HepG2 (cell line): ENCODE data around the gene RPS28. TPM values are rescaled to one million over a fixed set of nuclear protein-coding genes. Genes with fewer than 3 reads are reported as not detected.

ENCODE experiments used
- ATAC-seq: fragments of 200-7000 bp; cut with Tn5 transposase; 3 replicates; pipeline ENCODE4 v1.9.1; 2020; ENCODE audit warnings: mild to moderate bottlenecking, moderate library complexity
- BruUV-seq: library from RNA; stranded (reverse); fragments of 400-500 nt; replicated peaks from 2 replicates; lab custom pipeline; 2021; lab: Mats Ljungman, UMichigan
- CTCF ChIA-PET: fragments of 300-600 bp; formaldehyde crosslinking; extraction: SDS; loops from one replicate; lab custom pipeline; 2021; ENCODE audit warnings: low total read pairs, inconsistent platforms, low intra/inter-chr PET ratio; lab: Yijun Ruan, JAX
- POLR2A ChIA-PET: fragments of 350-600 bp; sonication (Branson Sonifier 250); formaldehyde crosslinking; loops from one replicate; lab custom pipeline; 2020; ENCODE audit warnings: antibody characterized with exemption, inconsistent platforms; lab: Yijun Ruan, JAX
- DNase-seq: peaks from one replicate; pipeline ENCODE4 v3.0.0-alpha.2; 2015; ENCODE audit warnings: low spot score
- FAIRE-seq: peaks from 3 replicates; lab custom pipeline; 2011; peaks lifted over from hg19 to GRCh38; lab: Jason Lieb, UNC
- H2AFZ ChIP-seq: one replicate; pipeline ENCODE4 v1.6.1; 2011; ENCODE audit warnings: low read length, inconsistent platforms
- H3K27ac ChIP-seq: fragments of 300-600 bp; 3 replicates; pipeline ENCODE4 v1.8.0; 2011; ENCODE audit warnings: mixed run types, mild to moderate bottlenecking, mixed read lengths, low read length, inconsistent platforms; ENCODE audit not compliant: insufficient read depth; ENCODE audit errors: extremely low read length
- H3K27me3 ChIP-seq, 2 experiments: fragments of 200-600 bp in 1 of 2; 2 replicates in 1 of 2; 3 replicates in 1 of 2; pipeline versions ENCODE4 v1.6.0 to v1.8.0; 2011; ENCODE audit warnings: low read length in 2 of 2, mild to moderate bottlenecking in 2 of 2, moderate library complexity in 2 of 2, inconsistent platforms in 1 of 2; ENCODE audit not compliant: insufficient read depth in 2 of 2, control insufficient read depth in 1 of 2
- H3K36me3 ChIP-seq, 2 experiments: fragments of 200-600 bp in 1 of 2; replicated peaks in 1 of 2; 2 replicates in 1 of 2; 3 replicates in 1 of 2; pipeline versions ENCODE4 v1.5.1 to v1.8.0; 2011; ENCODE audit warnings: low read length in 2 of 2, inconsistent platforms in 1 of 2; ENCODE audit not compliant: insufficient read depth in 2 of 2, control insufficient read depth in 1 of 2
- H3K4me1 ChIP-seq: 2 replicates; pipeline ENCODE4 v1.5.1; 2012; ENCODE audit warnings: low read length, inconsistent platforms; ENCODE audit not compliant: insufficient read depth
- H3K4me2 ChIP-seq: 2 replicates; pipeline ENCODE4 v1.6.0; 2011; ENCODE audit warnings: low read depth, low read length, inconsistent platforms
- H3K4me3 ChIP-seq, 3 experiments: fragments of 200-600 bp in 1 of 3; sonication (generic), shearing (Covaris generic) in 1 of 3; replicated peaks in 1 of 3; 2 replicates each; pipeline ENCODE4 v1.5.1; 2011 to 2016; ENCODE audit warnings: low read length in 3 of 3, inconsistent platforms in 2 of 3, low read depth in 2 of 3, mild to moderate bottlenecking in 2 of 3, control low read depth in 1 of 3, mixed read lengths in 1 of 3; ENCODE audit not compliant: insufficient read depth in 1 of 3
- H3K79me2 ChIP-seq: one replicate; pipeline ENCODE4 v1.6.1; 2011; ENCODE audit warnings: low read length, inconsistent platforms; ENCODE audit not compliant: insufficient read depth
- H3K9ac ChIP-seq: 2 replicates; pipeline ENCODE4 v1.6.0; 2011; ENCODE audit warnings: mild to moderate bottlenecking, low read depth, low read length, inconsistent platforms; ENCODE audit not compliant: insufficient read depth
- H3K9me3 ChIP-seq: 2 replicates; pipeline ENCODE4 v1.5.1; 2012; ENCODE audit warnings: mild to moderate bottlenecking, low read length
- H4K20me1 ChIP-seq: 2 replicates; pipeline ENCODE4 v1.6.0; 2011; ENCODE audit warnings: inconsistent platforms, mild to moderate bottlenecking, low read length, moderate library complexity; ENCODE audit not compliant: insufficient read depth
- GFI1 ChIP-seq: sonication (generic); formaldehyde crosslinking; IDR thresholded peaks from 2 replicates; pipeline ENCODE4 v1.5.0; 2020; ENCODE audit warnings: missing genetic modification reagents, mild to moderate bottlenecking, borderline replicate concordance
- IKZF1 ChIP-seq: fragments of 450-650 bp; IDR thresholded peaks from 2 replicates; pipeline ENCODE4 v1.7.1; 2016
- JUNB ChIP-seq: sonication (generic); formaldehyde crosslinking; IDR thresholded peaks from 2 replicates; pipeline ENCODE4 v1.8.0; 2022; ENCODE audit warnings: missing genetic modification reagents, mild to moderate bottlenecking, borderline replicate concordance
- RARG ChIP-seq: sonication (generic); formaldehyde crosslinking; IDR thresholded peaks from 2 replicates; pipeline ENCODE4 v1.4.0; 2020; ENCODE audit warnings: low read depth, mild to moderate bottlenecking, missing genetic modification reagents
- ZFP37 ChIP-seq: sonication (generic); formaldehyde crosslinking; IDR thresholded peaks from 2 replicates; pipeline ENCODE4 v1.4.0; 2020; ENCODE audit warnings: missing genetic modification reagents, borderline replicate concordance
- ZNF225 ChIP-seq: sonication (generic); formaldehyde crosslinking; IDR thresholded peaks from 2 replicates; pipeline ENCODE4 v1.4.0; 2020; ENCODE audit warnings: mild to moderate bottlenecking, missing genetic modification reagents
- ZNF30 ChIP-seq: sonication (generic); formaldehyde crosslinking; IDR thresholded peaks from 2 replicates; pipeline ENCODE4 v1.5.0; 2020; ENCODE audit warnings: mild to moderate bottlenecking, missing genetic modification reagents
- ZNF563 ChIP-seq: sonication (generic); formaldehyde crosslinking; IDR thresholded peaks from 2 replicates; pipeline ENCODE4 v1.8.0; 2022; ENCODE audit warnings: mild to moderate bottlenecking, moderate library complexity, missing genetic modification reagents
- ZNF589 ChIP-seq: sonication (generic); formaldehyde crosslinking; conservative IDR thresholded peaks from 2 replicates; pipeline ENCODE4 v1.8.0; 2022; ENCODE audit warnings: mild to moderate bottlenecking, moderate library complexity, missing genetic modification reagents
- ZNF776 ChIP-seq: sonication (generic); formaldehyde crosslinking; IDR thresholded peaks from 2 replicates; pipeline ENCODE4 v1.4.0; 2020; ENCODE audit warnings: mild to moderate bottlenecking, missing genetic modification reagents
- ZNF800 ChIP-seq: sonication (generic); formaldehyde crosslinking; IDR thresholded peaks from 2 replicates; pipeline ENCODE4 v1.4.0; 2020; ENCODE audit warnings: missing genetic modification reagents
- WGBS: methylation state at CpG from one replicate; pipeline ENCODE4 v1.1.6; 2017; ENCODE audit warnings: low lambda C conversion rate; 5-methylcytosine and 5-hydroxymethylcytosine counted together
- in situ Hi-C: cut with HindIII; loops from 2 replicates; pipeline ENCODE4 v1.10.0; 2017; ENCODE audit warnings: low pct_unique_long_range_greater_than_20kb; ENCODE audit not compliant: extremely low pct_ligation_motif_present
- intact Hi-C: fragments of 100-400 bp; cut with micrococcal nuclease; formaldehyde crosslinking; loops from one replicate; pipeline ENCODE4 v1.10.0; 2022; ENCODE audit not compliant: unreplicated experiment
- polyA plus RNA-seq, 8 experiments: library from polyadenylated mRNA; depleted of rRNA in 3 of 8; stranded (reverse) in 7 of 8; unstranded in 1 of 8; fragments of >200 nt; fragmentation: Illumina TruSeq in 4 of 8; extraction: Trizol in 4 of 8; gene quantifications; 2 replicates each; pipeline versions ENCODE4 v1.2.1 to v1.2.3, GENCODE V29; 2011 to 2016; ENCODE audit warnings: low read depth in 4 of 8, missing spikeins in 1 of 8, mixed read lengths in 1 of 8; ENCODE audit not compliant: insufficient read depth in 1 of 8
- total RNA-seq, 5 experiments: library from RNA; depleted of rRNA; stranded (reverse); fragments of >200 nt; fragmentation: Illumina TruSeq; extraction: Trizol; gene quantifications; 2 replicates each; pipeline ENCODE4 v1.2.3, GENCODE V29; 2016; ENCODE audit warnings: low read depth in 1 of 5
- TF ChIP-seq, protein P1 (sequence below): IDR thresholded peaks from 2 replicates; pipeline ENCODE4 v1.6.1; 2016; ENCODE audit warnings: low read depth, missing genetic modification reagents, missing compliant biosample characterization
- TF ChIP-seq, protein P2 (sequence below): sonication (generic); formaldehyde crosslinking; IDR thresholded peaks from 2 replicates; pipeline ENCODE4 v1.5.0; 2020; ENCODE audit warnings: mild to moderate bottlenecking, missing genetic modification reagents

Gene RPS28
- total and polyA plus RNA-seq, 2 of the 13 experiments (the other 11 are each of a cell fraction or from before 2014, with no cell fraction given): 281 to 545 TPM

DNA sequence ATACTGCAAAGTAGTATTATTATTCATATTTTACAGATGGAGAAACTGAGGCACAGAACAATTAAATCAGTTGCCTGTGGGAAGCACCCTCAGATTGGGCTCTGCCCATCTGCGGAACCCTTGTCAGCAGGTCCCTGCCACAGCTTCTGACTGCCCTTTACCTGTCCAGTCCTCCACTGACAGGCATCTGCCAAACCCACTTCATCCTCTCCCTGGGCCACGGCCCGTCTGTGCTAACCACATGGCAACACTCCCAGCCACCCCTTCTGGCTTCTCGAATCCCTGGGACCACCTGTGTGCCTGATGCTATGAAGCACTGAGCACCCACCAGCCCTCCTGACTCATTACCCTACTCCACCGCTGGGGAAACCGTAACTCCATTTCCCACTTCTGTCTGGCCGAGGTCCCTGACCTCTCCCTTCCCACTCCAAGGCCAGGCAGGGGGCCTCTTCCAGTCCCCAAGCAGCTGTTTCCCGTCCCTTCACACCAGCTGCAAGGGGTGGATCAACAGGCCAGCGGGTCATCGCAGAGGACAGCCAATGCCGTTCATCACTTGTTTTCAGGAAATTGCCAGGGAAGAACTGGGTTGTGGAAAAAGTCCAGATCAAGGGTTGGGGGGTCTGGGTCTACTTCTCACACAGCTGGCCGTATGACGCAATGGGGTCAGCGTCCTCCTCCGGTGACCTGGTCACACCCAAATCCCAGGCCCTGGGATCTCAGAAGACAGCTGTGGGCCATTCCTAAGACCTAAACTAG, 19.2 kb downstream of the RPS28 start:
- WGBS: 8% methylated on average over 13 of the region's 15 CpGs
- Histone ChIP-seq H3K4me2 (peak overlapping the region; percentile 62), H3K27ac (no peak overlapping the region), H3K9ac (no peak overlapping the region), H2AFZ (no peak overlapping the region), H3K4me1 (peaks cover 61% of the 10 kb centered on the region), H3K36me3 (no peaks in the 10 kb centered on the region), H3K79me2 (no peaks in the 10 kb centered on the region), H4K20me1 (no peaks in the 10 kb centered on the region), H3K9me3 (no peaks in the 10 kb centered on the region), H3K4me3 (peak overlapping the region in 1 of 3 experiments; percentile 24; a peak in 1 of 6 replicates), H3K27me3 (peaks cover 2 to 28% of the 10 kb centered on the region in 2 experiments; a peak in 3 of 5 replicates)
- FAIRE-seq: no peak
- CTCF ChIA-PET: interaction anchor here (0.5 to 0.8 kb wide), 2 partner anchors 13 to 396 kb away, joined by 3 read pairs; no protein-coding TSS in a partner anchor
- no TSS peak for BruUV-seq
- peak; percentile 51 for ATAC-seq
- intact Hi-C loops (loop anchor here (2.0 kb wide), 1 partner anchor 166 kb away; no protein-coding TSS in a partner anchor), in situ Hi-C loops (no loop called here)
- no peak for DNase-seq
- POLR2A ChIA-PET: interaction anchor here (0.9 to 2.0 kb wide), 6 partner anchors 13 to 46 kb away, joined by 4 to 8 read pairs (median 5); partner anchors contain the start of gene ANGPTL4
- TF ChIP-seq ZNF225 (CRISPR knock-in tag): no peak
- TF ChIP-seq, protein P1, sequence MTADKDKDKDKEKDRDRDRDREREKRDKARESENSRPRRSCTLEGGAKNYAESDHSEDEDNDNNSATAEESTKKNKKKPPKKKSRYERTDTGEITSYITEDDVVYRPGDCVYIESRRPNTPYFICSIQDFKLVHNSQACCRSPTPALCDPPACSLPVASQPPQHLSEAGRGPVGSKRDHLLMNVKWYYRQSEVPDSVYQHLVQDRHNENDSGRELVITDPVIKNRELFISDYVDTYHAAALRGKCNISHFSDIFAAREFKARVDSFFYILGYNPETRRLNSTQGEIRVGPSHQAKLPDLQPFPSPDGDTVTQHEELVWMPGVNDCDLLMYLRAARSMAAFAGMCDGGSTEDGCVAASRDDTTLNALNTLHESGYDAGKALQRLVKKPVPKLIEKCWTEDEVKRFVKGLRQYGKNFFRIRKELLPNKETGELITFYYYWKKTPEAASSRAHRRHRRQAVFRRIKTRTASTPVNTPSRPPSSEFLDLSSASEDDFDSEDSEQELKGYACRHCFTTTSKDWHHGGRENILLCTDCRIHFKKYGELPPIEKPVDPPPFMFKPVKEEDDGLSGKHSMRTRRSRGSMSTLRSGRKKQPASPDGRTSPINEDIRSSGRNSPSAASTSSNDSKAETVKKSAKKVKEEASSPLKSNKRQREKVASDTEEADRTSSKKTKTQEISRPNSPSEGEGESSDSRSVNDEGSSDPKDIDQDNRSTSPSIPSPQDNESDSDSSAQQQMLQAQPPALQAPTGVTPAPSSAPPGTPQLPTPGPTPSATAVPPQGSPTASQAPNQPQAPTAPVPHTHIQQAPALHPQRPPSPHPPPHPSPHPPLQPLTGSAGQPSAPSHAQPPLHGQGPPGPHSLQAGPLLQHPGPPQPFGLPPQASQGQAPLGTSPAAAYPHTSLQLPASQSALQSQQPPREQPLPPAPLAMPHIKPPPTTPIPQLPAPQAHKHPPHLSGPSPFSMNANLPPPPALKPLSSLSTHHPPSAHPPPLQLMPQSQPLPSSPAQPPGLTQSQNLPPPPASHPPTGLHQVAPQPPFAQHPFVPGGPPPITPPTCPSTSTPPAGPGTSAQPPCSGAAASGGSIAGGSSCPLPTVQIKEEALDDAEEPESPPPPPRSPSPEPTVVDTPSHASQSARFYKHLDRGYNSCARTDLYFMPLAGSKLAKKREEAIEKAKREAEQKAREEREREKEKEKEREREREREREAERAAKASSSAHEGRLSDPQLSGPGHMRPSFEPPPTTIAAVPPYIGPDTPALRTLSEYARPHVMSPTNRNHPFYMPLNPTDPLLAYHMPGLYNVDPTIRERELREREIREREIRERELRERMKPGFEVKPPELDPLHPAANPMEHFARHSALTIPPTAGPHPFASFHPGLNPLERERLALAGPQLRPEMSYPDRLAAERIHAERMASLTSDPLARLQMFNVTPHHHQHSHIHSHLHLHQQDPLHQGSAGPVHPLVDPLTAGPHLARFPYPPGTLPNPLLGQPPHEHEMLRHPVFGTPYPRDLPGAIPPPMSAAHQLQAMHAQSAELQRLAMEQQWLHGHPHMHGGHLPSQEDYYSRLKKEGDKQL (CRISPR knock-in tag): no peak
- no peak for TF ChIP-seq ZNF563 (CRISPR knock-in tag)
- TF ChIP-seq ZNF800 (CRISPR knock-in tag): no peak
- no peak for TF ChIP-seq GFI1 (CRISPR knock-in tag)
- no peak for TF ChIP-seq ZNF30 (CRISPR knock-in tag)
- no peak for TF ChIP-seq ZNF776
- TF ChIP-seq, protein P2, sequence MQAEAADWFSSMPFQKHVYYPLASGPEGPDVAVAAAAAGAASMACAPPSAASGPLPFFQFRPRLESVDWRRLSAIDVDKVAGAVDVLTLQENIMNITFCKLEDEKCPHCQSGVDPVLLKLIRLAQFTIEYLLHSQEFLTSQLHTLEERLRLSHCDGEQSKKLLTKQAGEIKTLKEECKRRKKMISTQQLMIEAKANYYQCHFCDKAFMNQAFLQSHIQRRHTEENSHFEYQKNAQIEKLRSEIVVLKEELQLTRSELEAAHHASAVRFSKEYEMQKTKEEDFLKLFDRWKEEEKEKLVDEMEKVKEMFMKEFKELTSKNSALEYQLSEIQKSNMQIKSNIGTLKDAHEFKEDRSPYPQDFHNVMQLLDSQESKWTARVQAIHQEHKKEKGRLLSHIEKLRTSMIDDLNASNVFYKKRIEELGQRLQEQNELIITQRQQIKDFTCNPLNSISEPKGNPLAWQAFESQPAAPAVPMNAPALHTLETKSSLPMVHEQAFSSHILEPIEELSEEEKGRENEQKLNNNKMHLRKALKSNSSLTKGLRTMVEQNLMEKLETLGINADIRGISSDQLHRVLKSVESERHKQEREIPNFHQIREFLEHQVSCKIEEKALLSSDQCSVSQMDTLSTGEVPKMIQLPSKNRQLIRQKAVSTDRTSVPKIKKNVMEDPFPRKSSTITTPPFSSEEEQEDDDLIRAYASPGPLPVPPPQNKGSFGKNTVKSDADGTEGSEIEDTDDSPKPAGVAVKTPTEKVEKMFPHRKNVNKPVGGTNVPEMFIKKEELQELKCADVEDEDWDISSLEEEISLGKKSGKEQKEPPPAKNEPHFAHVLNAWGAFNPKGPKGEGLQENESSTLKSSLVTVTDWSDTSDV: no peak
- TF ChIP-seq JUNB: no peak
- no peak for TF ChIP-seq IKZF1
- no peak for TF ChIP-seq RARG (CRISPR knock-in tag)
- no peak for TF ChIP-seq ZFP37 (CRISPR knock-in tag)
- no peak for TF ChIP-seq ZNF589 (CRISPR knock-in tag)
